T-helper 22 cell (primary cell): ENCODE data around the gene FBXO21.
"Not testable (repeated sequence)": the region's sequence is repeated elsewhere in the genome, so short reads cannot be mapped to it uniquely, and the experiment has no call there.

ENCODE experiments used
- DNase-seq: peaks from one replicate; pipeline ENCODE4 v3.0.0-alpha.2; 2020; ENCODE audit warnings: low read depth

FBXO21 gene

DNA sequence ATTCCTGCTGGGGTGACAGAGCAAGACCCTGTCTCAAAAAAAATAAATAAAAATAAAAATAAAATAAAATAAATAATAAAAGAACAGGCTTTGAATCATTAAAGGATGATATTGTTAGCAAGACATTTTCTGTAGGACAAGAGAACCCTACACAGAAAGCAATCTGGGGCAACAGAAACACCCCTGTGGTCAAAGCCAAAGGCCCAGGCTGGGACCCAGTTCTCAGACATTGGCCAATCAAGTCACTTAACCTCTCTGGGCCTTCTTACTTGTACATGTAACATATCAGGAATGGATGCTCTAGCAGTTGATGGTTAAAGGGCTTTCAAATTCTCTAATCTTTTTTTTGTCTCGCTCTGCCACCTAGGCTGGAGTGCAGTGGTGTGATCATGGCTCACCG lies 55.5 kb downstream of the FBXO21 start:
- no peak for DNase-seq

DNA sequence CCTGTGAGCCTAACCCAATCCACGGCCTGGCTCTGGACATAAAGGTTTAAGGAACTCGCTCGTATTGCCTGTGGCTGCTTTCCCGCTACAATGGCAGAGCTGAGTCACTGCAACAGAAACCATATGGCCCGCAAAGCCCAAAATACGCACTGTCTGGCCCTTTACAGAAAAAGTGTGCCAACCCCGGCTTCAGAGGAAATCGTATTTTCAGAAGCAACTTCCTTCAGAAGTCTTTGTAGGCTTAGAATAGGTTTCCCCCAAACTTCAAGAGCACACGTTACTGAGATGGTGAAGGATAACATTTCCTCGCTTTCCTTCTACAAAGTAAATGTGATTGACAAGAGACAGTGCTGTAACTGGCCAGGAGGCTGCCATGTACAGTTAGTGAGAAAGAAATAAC lies 56.2 kb downstream of the FBXO21 start:
- DNase-seq, result peak; percentile 12

DNA sequence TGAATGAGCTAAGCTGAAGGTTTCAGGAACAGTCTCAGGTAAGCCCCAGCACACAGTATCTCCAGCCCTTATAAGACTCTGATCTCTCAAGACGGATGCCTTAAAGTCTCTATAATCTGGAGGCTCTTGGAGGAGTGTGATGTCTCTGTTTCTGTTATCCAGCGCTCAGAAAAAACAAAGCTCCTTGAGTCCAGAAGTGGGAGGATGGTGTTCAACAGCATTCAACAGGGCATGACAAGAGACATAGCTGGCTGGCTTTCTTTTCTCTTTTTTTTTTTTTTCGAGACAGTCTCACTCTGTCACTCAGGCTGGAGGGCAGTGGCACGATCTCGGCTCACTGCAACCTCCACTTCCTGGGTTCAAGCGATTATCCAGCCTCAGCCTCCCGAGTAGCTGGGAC lies 59.5 kb downstream of the FBXO21 start:
- no peak for DNase-seq

DNA sequence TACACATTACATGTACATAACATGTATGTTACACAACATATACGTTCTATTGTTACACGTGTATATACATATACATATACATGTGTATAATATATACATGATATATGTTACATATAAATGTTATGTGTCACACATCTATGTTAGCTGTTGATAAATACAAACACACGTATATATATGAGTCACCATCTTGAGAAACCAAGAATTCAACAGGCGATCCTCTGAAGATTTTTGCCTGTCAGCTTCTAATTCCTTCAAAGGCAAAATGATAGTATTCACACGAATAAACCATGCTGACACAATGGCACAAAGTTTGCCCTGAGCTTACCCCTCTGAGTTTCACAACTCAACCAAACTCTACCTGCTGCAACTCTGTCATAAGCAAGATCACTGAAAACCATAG lies 60.9 kb downstream of the FBXO21 start:
- no peak for DNase-seq

DNA sequence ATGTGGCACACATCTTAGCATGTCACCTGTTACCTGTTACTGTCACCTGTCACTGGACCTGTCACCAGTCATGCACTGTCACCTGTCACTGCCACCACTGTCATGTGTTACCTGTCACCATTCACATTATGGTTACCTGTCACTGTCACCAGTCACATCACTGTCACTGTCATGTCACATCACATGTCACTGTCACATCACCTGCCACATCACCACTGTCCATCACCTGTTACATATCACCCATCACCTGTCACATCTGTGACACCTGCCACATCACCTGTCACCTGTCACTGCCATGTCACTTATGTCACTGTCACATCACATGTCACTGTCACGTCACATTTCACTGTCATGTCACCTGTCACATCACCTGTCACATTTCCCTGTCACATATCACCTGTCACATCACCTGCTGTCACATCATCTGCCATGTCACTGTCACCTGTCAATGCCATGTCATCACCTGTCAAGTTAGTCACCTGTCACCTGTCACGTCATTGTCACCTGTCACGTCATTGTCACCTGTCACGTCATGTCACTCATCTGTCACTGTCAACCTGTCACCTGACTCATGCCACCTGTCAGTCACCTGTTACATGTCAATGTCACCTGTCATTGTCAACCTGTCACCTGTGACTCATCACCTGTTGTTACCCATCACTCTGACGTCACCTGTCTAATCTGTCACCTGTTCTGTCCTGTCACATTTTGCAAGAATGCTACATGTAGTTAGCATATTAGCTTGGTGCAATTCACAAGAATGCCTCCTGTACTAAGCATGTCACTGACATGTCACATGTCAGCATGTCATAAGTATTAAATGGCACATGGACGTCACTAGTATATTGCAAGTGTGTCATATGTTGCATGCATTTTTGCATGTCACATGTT lies 62.1 kb downstream of the FBXO21 start:
- no peak for DNase-seq

DNA sequence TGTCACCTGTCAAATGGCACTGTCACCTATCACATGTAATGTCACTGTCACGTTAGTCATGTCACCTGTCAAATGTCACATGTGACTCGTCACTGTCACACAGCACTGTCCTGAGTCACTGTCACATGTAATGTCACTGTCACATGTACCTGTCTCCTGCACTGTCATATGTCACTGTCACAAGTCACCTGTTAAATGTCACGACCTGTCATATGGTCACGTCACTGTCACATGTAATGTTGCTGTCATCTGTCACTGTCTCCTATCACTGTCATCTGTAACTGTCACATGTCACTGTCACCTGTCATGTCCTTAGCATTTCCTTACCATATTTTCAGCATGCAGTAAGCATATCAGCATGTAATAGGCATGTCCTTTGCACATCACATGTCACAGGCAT lies 63.9 kb downstream of the FBXO21 start:
- DNase-seq, result no peak

DNA sequence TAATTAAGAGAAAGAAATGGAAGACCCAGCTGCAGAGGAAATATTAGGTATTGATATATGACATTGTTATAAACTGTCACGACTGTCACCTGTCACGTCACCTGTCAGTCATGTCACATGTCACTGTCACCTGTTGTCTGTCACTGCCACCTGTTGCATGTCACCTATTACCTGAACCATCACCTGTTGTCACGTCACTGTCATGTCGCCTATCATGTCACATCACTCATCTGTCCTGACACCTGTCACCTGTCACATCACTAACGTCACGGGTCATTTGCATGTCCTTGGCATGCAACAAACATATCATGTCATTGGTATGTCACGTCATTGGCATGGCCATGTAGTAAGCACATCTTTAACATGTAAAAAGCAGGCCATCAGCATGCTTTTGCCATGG lies 64.5 kb downstream of the FBXO21 start:
- DNase-seq, result no peak

DNA sequence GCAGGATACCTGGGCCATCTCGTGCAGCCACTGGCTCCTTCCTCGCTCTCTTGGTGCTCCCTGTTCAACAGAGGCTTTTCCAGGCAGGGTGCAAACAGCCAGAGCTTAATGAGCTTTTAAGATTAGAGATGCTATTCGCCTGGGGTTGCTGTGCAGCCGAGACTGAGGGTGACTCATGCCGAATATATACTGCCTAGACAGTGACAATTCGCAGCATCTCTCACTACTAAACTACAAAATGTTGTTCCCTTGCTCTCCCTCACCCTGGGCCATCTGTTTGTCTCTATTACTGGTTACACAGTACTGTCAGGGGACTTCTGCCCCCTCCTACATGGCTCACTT lies 65.0 kb downstream of the FBXO21 start:
- no peak for DNase-seq

DNA sequence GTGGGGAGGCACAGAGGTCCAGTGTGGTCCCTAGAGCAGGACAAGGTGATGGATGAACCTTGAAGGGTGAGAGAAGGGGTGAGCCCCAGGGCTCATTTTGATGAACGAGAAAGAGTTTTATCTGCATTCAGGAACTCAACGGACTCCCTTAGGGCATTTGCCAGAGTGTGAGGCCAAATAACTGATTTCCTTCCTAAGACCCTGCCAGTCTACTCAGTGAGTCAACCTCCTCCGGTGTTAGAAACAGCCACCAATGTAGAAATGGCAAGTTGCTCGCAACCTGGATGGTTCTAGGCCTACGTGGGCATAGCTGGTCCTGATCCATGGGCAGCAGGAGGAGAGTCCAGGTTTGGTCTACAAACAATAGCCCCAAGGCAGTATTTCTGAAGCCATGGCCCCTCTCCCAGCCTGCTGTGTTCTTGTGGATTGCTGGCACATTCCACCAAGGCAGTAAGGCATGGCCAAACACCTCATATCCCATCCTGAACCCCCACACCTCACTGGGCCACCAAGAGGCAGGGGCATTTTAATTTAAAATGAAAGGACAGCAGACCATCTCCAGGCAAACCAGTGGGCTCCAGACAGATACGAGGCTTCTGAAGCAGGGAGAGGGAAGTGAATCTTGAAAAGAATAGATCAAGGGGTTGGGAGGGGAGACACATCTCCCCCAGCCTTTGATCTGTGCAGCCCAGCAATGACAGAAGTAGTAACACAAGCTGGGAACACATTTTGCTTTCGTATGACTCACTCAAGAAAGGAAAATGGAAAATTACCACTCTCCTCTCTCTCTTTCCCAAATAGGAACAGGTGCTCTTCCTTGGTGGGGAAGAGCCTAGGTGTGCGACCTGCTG lies 65.6 kb downstream of the FBXO21 start:
- no peak for DNase-seq

DNA sequence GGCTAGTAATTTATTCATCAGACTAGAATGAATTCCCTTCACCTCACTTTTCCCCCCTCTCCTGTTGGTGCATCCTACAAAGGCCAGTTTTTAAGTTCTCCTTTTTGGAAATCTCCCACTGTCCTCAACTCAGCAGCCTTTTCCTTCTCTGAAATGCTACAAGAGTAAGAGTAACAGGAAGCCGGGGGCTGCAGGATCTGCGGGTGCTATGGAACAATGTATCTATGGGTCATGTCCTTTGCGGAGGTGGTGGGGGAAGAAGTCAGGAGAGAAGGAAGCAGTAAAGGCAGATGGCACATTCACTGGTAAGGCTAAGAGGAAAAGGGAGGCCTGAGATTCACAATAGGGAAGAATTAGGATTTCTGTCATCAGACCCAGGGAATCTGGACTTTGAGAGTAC lies 68.8 kb downstream of the FBXO21 start:
- DNase-seq, result no peak

DNA sequence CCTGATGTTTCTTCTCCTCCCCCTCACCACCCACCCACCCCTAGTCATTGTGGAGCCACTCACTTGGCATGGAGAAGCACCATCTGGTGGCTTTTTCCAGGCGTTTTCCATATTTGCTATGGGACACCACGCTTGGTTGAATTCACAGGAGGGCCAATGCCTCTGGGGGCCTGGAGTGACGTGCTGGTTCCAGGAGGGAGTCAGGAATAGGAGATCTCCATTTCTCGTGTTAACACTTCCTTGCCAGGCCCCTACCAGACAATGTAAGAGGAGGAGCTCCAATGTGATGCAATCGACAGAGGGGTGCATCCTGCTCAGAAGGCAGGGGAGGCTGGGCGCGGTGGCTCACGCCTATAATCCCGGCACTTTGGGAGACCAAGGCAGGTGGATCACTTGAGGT lies 69.5 kb downstream of the FBXO21 start:
- DNase-seq, result no peak

DNA sequence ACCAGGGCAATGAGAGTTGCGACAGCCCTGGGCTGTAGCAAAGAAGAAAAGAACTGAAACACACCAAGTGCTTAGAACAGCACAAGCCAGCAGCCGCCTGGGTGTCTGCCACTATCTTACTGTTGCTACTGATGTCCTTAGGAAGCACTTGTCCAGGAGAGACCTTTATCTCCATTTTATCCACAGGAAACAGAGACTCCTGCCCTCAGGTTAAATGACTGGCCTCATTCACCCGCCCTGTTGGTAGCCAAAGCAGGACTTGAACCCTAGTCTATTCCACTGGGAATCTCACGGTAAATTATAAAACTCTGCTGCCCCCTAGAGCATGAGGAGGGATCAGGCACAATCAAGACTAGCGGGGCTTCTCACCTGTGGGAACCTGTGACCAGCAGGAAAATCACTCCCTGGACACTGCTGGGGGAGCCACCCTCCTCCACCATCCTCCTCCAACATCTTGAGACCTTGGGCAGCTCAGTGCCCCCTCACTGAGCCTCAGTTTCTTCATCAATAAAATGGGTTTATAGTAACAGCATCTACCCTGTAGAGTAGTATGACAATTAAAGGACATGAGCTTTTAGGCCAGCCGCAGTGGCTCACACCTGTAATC lies 70.6 kb downstream of the FBXO21 start:
- DNase-seq, result no peak

DNA sequence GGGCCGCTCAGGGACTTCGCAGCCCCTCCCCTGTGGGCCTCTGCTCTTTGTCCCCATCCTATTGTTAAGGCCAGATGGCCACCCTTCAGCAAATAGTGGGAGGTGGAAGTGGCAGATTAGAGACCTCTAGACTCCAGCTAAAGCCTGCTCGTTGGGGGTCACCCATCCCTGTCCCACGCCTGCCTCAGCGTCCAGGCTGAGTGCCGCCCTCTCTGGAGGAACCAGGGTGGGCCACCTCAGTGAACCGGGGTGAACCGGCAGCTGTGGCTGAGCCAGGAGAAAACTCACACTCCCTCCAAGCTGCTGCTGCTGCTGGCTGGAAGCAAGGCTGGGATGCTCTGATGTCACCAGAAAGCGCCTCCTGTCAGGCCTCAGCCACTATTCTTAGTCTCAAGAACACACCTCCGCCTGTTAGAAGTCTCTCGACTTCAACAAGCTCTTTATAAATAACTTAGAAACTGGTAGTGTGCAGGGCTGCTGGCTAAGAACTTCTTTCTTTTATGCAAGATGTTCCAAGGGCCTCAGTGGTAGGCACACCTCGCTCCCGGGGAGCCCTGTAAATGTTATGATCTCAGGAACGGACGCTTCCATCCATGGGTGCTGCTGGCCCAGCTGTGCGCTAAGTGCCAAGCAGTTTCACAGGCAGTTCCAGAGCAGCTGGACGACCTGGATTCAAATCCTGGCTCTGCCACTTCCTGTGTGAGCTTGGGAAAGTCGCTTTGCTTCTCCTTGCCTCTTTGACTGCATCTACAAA lies 71.3 kb downstream of the FBXO21 start:
- DNase-seq, result no peak

DNA sequence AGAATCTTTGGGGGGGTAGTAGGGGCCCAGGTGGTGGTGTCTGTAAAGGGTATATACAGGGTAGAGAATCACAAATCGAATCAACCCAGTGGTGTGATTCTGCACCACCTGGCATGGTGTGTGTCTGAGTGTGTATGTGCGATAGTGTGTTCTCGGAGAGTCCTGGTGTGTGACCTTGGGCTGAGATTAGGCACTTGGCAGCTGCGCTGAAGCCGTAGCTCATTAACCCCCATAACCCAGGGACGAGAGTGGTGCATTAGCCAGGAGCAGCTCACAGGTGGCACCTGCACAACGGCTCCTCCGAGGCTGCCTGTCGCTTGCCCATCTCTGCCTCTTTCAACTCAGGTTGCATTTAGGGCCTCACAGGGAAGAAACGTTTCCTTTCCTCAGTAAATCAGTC lies 75.5 kb downstream of the FBXO21 start:
- DNase-seq, result no peak

DNA sequence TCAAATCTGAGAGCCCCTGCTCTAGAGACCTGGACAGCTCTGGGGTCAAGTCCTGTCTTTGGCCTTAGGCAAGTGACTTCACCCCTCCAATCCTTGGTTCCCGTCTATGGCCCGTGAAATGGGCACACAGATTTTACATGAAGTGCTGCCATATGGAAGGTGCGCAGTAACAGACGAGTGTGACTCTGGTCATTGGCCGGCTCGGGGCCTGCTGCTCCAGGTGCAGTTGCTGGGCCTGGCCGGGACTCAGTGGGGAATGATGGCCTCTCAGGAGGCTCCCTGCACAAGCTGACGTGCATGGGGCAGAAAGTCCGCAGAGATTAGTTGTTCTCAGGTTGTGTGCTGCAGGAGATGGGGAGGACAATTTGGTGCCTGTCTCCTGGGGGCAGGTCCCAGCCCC lies 77.0 kb downstream of the FBXO21 start:
- no peak for DNase-seq

DNA sequence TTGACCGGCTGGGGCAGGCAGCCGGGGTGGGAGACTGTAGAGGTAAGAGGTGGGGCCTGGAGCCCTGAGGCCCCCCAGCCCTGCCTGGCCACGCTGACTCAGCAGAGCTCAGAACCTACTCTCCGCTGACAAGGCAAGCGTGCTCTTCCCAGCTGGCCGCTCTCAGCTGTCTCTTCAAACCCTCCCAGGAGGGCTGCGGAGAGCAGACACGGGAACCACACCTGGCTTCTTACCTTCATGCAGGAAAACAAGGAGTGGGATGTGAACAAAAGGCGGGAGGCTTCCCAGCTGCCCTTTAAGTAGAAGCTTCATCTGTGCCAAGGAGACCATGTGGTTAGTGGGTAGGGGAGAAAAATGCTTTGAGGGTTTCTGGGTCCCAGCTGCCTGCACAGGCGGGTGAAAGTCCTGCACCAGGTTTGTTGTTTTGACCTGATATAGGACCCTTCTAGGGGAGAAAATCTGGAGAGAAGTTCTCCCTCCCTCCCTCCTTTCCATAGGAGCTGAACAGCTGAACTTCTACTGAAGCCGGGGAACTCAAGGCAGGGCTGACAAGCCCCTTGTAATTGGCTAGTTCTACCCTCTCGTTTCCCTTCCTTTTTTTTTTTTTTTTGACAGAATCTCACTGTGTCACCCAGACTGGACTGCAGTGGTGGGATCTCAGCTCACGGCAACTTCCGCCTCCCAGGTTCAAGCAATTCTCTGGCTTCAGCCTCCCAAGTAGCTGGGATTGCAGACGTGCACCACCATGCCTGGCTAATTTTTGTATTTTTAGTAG lies 78.3 kb downstream of the FBXO21 start:
- DNase-seq, result no peak

DNA sequence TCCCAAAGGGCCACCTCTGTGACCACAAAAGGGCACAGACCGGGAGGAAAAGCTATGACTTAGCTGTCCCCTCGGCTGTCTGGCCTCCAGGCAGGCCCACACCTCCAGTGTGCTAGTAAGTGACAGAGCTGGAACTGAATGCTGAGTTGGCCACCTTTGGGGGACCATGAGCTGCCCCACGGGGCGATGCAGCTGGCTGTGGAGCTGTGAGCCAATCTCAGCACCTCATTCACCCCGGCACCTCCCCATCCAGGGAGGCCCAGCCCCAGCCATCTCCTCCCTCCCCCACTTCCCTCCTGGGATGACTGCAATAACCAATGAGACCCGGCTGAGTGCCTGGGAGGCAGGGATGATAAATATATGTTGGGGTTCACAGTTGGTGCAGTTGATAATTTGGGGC lies 78.9 kb downstream of the FBXO21 start:
- no peak for DNase-seq

DNA sequence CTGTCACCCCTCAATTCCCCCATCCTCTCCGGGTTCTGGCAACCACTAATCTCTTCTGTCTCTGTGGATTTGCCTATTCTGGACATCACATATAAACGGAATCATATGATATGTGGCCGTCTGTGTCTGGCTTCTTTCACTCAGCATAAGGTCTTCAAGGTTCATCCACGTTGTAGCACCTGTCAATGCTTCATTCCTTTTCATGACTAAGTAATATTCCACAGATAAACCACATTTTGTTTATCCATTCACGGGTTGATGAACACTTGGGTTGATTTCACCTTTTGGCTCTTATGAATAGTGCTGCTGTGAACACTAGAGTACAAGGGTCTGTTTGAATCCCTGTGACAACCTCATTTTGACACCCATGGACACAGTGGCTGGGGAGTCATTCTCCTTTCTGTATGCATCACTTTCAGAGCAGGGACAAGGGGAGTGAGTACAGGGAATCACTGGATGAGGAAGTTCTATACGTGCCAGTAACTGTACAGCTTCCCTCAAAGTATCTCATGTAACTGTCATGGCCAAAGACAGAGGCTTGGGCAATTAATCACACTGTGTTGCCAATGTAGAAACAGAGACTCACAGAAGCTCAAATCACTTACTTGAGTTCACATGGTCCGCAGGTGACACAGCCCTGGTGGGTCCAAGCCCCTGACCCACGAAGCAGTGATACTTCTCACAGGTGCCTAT lies 80.2 kb downstream of the FBXO21 start:
- no peak for DNase-seq

DNA sequence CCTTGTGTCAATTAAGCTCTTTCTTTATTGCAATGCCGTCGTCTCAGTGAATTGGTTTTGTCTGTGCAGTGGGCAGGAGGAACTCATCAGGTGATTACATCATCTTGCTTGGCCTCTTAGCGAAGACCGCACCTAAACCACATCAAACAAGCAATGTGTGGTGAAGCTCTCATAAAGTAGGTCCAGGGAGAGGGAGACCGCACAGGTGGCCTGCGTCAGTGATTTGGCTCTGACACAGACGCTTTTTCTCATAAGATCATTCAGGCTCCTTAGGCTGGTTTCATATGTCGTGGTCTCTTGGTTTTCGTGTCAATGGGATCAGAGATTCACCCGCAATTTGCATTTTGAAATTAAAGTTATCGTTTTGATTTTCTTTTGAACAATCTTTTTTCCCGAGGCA lies 84.4 kb downstream of the FBXO21 start:
- peak; percentile 49 for DNase-seq

DNA sequence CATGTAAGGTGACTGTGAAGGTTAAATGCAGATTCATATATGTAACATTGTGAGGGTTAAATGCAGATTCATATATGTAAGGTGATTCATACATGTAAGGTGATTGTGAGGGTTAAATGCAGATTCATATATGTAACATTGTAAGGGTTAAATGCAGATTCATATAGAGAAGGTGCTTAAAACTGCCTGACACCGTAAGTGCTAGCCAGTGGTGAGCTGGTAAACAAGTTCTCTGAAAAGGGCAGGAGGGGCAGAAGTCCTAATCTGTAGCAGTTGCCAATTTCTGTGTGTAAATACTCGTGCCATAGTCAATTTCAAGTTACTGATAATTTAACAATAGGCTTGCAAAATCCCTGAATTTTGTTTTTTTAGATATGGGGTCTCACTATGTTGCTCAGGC lies 86.3 kb downstream of the FBXO21 start:
- not testable (repeated sequence) for DNase-seq

DNA sequence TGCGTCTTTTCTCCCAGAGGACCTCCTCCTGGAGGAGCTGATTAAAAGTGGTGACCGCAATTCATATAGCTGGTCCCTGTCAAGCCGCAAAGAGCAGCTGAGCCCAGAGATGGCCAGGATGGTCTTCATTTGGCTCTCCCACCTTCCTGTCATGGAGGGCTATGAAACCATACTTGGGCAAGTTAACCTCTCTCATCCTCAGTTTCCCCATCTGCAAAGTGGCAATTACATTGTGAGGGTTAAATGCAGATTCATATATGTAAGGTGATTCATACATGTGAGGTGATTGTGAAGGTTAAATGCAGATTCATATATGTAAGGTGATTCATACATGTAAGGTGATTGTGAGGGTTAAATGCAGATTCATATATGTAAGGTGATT lies 87.5 kb downstream of the FBXO21 start:
- DNase-seq, result no peak
